Astrocyte (in vitro differentiated cells and primary cell): Measurements from ENCODE around the gene FAM131C. TPM values are rescaled to one million over a fixed set of nuclear protein-coding genes. Genes with fewer than 3 reads are reported as not detected.
A peak's percentile ranks its signal among the peaks of the same experiment; 100 is the strongest.

ENCODE experiments used
- DNase-seq: peaks from one replicate; pipeline ENCODE4 v3.0.0-alpha.2; 2010; ENCODE audit warnings: low read depth
- FAIRE-seq: peaks from 2 replicates; lab custom pipeline; 2011; peaks lifted over from hg19 to GRCh38; lab: Jason Lieb, UNC
- H2AFZ ChIP-seq: 2 replicates; pipeline ENCODE4 v1.6.0; 2012; ENCODE audit warnings: low read depth, low read length, inconsistent platforms
- H3K27ac ChIP-seq: 2 replicates; pipeline ENCODE4 v1.5.1; 2011; ENCODE audit warnings: low read depth, low read length, inconsistent platforms
- H3K27me3 ChIP-seq: 2 replicates; pipeline ENCODE4 v1.6.0; 2011; ENCODE audit warnings: low read length, inconsistent platforms; ENCODE audit not compliant: insufficient read depth
- H3K36me3 ChIP-seq: 2 replicates; pipeline ENCODE4 v1.5.1; 2011; ENCODE audit warnings: low read length, inconsistent platforms; ENCODE audit not compliant: insufficient read depth
- H3K4me1 ChIP-seq: 2 replicates; pipeline ENCODE4 v1.5.1; 2011; ENCODE audit warnings: low read length, inconsistent platforms; ENCODE audit not compliant: insufficient read depth
- H3K4me2 ChIP-seq: 2 replicates; pipeline ENCODE4 v1.6.0; 2012; ENCODE audit warnings: low read length, inconsistent platforms
- H3K4me3 ChIP-seq: 2 replicates; pipeline ENCODE4 v1.5.1; 2011; ENCODE audit warnings: low read depth, mild to moderate bottlenecking, low read length, inconsistent platforms; ENCODE audit not compliant: insufficient read depth
- H3K79me2 ChIP-seq: 2 replicates; pipeline ENCODE4 v1.6.0; 2012; ENCODE audit warnings: mild to moderate bottlenecking, low read length, inconsistent platforms; ENCODE audit not compliant: insufficient read depth
- H3K9ac ChIP-seq: 2 replicates; pipeline ENCODE4 v1.6.0; 2012; ENCODE audit warnings: mild to moderate bottlenecking, low read length, inconsistent platforms
- H3K9me3 ChIP-seq: 2 replicates; pipeline ENCODE4 v1.5.1; 2012; ENCODE audit warnings: low read depth, mild to moderate bottlenecking, low read length, inconsistent platforms; ENCODE audit not compliant: insufficient read depth
- H4K20me1 ChIP-seq: 2 replicates; pipeline ENCODE4 v1.6.0; 2012; ENCODE audit warnings: low read length, inconsistent platforms; ENCODE audit not compliant: insufficient read depth
- H3K27ac Mint-ChIP-seq: one replicate; pipeline ENCODE4 v1.8.0; 2021; ENCODE audit warnings: mild to moderate bottlenecking, mixed read lengths; ENCODE audit not compliant: unreplicated experiment
- H3K27me3 Mint-ChIP-seq: one replicate; pipeline ENCODE4 v1.8.0; 2021; ENCODE audit warnings: low read depth, mixed read lengths; ENCODE audit not compliant: unreplicated experiment
- H3K36me3 Mint-ChIP-seq: one replicate; pipeline ENCODE4 v1.8.0; 2021; ENCODE audit warnings: low read depth, mixed read lengths; ENCODE audit not compliant: unreplicated experiment
- H3K4me1 Mint-ChIP-seq: one replicate; pipeline ENCODE4 v1.8.0; 2021; ENCODE audit warnings: low read depth, mixed read lengths; ENCODE audit not compliant: unreplicated experiment
- H3K4me3 Mint-ChIP-seq: one replicate; pipeline ENCODE4 v1.8.0; 2021; ENCODE audit warnings: mild to moderate bottlenecking, moderate library complexity, mixed read lengths; ENCODE audit not compliant: unreplicated experiment
- H3K9me3 Mint-ChIP-seq: one replicate; pipeline ENCODE4 v1.8.0; 2021; ENCODE audit warnings: mild to moderate bottlenecking, mixed read lengths; ENCODE audit not compliant: unreplicated experiment
- EZH2 ChIP-seq: IDR thresholded peaks from 2 replicates; pipeline ENCODE4 v1.6.1; 2012; ENCODE audit warnings: mild to moderate bottlenecking, low read length, inconsistent platforms; ENCODE audit not compliant: insufficient read depth
- total RNA-seq: library from RNA; stranded (reverse); gene quantifications from 2 replicates; pipeline ENCODE4 v1.2.1, GENCODE V29; 2021
- TF ChIP-seq, protein P1 (sequence below): IDR thresholded peaks from 2 replicates; pipeline ENCODE4 v1.5.1; 2011; ENCODE audit warnings: low read depth, mild to moderate bottlenecking, inconsistent platforms, low read length, moderate library complexity; ENCODE audit not compliant: insufficient read depth

FAM131C gene
- total RNA-seq, 1 donor from 2014 or later, result 0.11 TPM

DNA sequence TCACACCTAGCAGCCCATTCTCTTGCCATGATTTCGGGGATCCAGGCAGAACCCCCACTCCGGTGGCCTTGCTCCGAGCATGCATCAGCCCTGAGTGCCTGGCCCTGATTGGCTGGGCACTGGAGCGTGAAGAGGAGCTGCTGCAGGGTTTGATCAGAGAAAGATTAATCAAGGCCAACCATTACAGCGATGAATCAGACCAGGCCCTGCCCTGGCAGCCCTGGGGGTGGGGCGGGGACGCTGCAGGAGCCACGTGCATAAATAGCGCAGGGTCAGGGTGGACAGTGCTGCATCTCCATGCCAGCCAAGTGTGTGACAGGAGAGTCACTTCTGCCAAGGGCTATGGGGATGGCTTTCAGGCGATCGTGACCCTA is 3.4 kb upstream of the FAM131C start:
- FAIRE-seq, result no peak

DNA sequence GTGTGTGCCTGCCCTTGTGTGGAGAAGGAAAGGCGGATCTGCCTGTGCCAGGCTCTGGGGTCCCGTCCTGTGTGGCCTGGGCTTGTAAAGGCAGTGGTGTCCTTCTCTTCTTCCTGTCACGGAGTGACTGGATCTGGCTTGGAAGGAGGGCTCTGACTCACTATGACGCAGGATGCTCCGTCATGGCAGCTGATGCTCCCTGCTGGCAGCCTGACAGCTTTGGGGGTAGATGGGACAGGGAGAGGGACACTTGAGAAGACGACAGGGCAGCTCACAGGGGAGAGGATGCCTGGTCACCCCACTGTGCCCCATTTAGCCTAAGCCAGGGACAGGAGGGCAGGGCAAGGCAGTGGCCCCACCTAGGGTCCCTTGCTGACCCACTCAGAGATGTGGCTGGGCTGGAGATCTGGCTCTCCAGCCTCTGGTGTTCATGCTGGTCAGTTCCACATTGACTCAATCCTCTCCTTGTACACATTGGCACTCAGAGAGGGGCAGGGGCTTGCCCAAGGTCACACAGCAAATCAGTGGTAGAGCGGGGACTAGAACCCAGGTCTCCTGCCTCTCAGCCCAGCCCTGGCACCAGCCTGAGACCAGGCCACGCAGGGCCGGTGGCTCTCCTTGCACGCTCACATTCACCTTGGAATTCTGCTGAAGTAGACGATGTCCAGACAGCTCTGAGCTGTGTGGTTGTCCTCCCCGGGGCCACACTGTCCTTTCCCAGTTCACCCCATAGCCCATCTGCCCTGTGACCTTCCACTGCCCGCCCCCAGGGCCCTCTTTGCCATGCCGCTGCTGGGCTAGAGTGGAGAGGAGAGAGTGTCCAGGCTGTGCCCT is 2.8 kb upstream of the FAM131C start:
- no peak for TF ChIP-seq EZH2
- TF ChIP-seq, protein P1, sequence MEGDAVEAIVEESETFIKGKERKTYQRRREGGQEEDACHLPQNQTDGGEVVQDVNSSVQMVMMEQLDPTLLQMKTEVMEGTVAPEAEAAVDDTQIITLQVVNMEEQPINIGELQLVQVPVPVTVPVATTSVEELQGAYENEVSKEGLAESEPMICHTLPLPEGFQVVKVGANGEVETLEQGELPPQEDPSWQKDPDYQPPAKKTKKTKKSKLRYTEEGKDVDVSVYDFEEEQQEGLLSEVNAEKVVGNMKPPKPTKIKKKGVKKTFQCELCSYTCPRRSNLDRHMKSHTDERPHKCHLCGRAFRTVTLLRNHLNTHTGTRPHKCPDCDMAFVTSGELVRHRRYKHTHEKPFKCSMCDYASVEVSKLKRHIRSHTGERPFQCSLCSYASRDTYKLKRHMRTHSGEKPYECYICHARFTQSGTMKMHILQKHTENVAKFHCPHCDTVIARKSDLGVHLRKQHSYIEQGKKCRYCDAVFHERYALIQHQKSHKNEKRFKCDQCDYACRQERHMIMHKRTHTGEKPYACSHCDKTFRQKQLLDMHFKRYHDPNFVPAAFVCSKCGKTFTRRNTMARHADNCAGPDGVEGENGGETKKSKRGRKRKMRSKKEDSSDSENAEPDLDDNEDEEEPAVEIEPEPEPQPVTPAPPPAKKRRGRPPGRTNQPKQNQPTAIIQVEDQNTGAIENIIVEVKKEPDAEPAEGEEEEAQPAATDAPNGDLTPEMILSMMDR, result no peak
- Mint-ChIP-seq H3K9me3 (no peaks in the 10 kb centered on the region), H3K4me1 (peaks cover 5% of the 10 kb centered on the region), H3K27me3 (peaks cover 30% of the 10 kb centered on the region), H3K36me3 (no peaks in the 10 kb centered on the region), H3K4me3 (no peak overlapping the region), H3K27ac (peak overlapping the region; percentile 47)
- FAIRE-seq (no peak), DNase-seq (peak; percentile 87)
- no peaks in the 10 kb centered on the region for H3K27me3 ChIP-seq
- H3K36me3 ChIP-seq, result no peaks in the 10 kb centered on the region
- H3K4me1 ChIP-seq, result peaks cover 35% of the 10 kb centered on the region
- H3K4me2 ChIP-seq, result peak overlapping the region; percentile 48
- H3K27ac ChIP-seq, result peak overlapping the region; percentile 80
- no peak overlapping the region for H3K4me3 ChIP-seq
- H3K79me2 ChIP-seq, result no peaks in the 10 kb centered on the region
- no peaks in the 10 kb centered on the region for H4K20me1 ChIP-seq
- H3K9me3 ChIP-seq, result no peaks in the 10 kb centered on the region
- peak overlapping the region; percentile 65 for H3K9ac ChIP-seq
- no peak overlapping the region for H2AFZ ChIP-seq

More for the DNA sequence above, 3.4 kb upstream of the FAM131C start:
- Mint-ChIP-seq H3K27ac (no peak overlapping the region), H3K36me3 (no peaks in the 10 kb centered on the region), H3K4me3 (no peak overlapping the region), H3K4me1 (peaks cover 5% of the 10 kb centered on the region), H3K9me3 (no peaks in the 10 kb centered on the region), H3K27me3 (peaks cover 28% of the 10 kb centered on the region)
- Histone ChIP-seq H3K36me3 (no peaks in the 10 kb centered on the region), H2AFZ (peak overlapping the region; percentile 26), H3K4me2 (peak overlapping the region; percentile 48), H4K20me1 (no peaks in the 10 kb centered on the region), H3K4me3 (no peak overlapping the region), H3K79me2 (no peaks in the 10 kb centered on the region), H3K9me3 (no peaks in the 10 kb centered on the region), H3K4me1 (peaks cover 35% of the 10 kb centered on the region), H3K27me3 (no peaks in the 10 kb centered on the region), H3K27ac (peak overlapping the region; percentile 80), H3K9ac (peak overlapping the region; percentile 65)
- TF ChIP-seq EZH2, result no peak
- TF ChIP-seq, protein P1, result no peak
- peak; percentile 67 for DNase-seq
